ENCODE results near the gene SMARCA2.

SMARCA2 gene

DNA sequence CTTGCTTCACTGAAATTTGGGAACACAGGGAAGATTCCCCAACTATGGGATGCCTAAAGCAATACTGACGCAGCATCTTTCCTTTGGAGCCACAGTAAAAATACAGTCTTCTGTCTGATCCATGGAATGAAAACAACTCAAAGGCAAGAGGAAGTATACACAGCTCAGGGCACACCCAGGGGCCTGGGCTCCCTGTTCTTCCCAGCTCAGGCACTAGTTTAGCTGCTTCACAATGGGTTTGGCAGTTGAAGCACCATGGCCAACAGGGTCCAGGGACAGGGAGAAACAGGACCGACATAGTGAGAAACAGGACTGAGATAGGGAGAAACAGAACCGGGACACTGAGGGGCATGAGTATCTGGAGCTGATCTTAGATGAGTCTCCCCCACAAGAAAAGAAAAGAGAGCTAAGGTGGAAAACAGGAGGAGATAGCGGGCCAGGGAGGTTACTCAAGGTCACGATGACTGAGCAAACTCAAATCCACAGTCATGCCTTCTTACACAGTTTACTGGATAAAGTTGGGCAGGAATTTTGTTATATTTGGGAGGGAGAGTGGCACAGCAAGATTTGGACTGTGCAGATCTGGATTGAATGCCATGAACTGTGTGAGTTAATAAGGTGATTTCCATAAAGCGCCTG lies 198.8 kb downstream of the SMARCA2 start:
- TF ChIP-seq, protein P1, sequence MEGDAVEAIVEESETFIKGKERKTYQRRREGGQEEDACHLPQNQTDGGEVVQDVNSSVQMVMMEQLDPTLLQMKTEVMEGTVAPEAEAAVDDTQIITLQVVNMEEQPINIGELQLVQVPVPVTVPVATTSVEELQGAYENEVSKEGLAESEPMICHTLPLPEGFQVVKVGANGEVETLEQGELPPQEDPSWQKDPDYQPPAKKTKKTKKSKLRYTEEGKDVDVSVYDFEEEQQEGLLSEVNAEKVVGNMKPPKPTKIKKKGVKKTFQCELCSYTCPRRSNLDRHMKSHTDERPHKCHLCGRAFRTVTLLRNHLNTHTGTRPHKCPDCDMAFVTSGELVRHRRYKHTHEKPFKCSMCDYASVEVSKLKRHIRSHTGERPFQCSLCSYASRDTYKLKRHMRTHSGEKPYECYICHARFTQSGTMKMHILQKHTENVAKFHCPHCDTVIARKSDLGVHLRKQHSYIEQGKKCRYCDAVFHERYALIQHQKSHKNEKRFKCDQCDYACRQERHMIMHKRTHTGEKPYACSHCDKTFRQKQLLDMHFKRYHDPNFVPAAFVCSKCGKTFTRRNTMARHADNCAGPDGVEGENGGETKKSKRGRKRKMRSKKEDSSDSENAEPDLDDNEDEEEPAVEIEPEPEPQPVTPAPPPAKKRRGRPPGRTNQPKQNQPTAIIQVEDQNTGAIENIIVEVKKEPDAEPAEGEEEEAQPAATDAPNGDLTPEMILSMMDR (IDR thresholded peaks at IDR 0.05; ENCODE audit: insufficient read depth, low read length, poor library complexity, severe bottlenecking): no peak
- DNase-seq (ENCODE audit: extremely low read depth, insufficient read length): no peak
- Histone ChIP-seq H3K27me3 (replicated peaks; ENCODE audit: control insufficient read depth, insufficient read depth, low read length) (no peaks in the 10 kb centered on the region), H3K36me3 (ENCODE audit: control insufficient read depth, insufficient read depth, low read length) (no peaks in the 10 kb centered on the region), H3K4me3 (replicated peaks; ENCODE audit: low read depth, low read length) (no peak overlapping the region)

DNA sequence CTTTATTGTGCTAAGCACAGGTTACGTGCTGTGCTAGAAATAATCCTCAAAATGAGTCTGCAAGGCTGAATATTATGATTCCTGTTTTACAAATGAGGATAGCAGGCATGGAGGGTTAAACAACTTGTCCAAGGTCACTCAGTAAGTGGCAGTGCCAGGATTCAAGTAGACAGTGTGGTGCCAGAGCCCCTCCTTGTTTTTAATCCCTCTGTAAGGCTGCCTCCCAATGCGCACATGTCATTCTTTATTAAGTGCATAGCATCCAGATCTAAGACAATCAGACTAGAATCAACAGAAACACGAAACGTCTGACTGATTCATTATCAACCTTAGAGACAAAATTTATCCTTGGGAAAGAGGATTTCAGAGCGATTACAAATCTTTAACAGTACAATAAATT lies 199.6 kb downstream of the SMARCA2 start:
- H3K4me3 ChIP-seq (replicated peaks; ENCODE audit: low read depth, low read length): no peak overlapping the region
- H3K36me3 ChIP-seq (ENCODE audit: control insufficient read depth, insufficient read depth, low read length): no peaks in the 10 kb centered on the region
- no peak for DNase-seq (ENCODE audit: extremely low read depth, insufficient read length)
- no peaks in the 10 kb centered on the region for H3K27me3 ChIP-seq (replicated peaks; ENCODE audit: control insufficient read depth, insufficient read depth, low read length)
- TF ChIP-seq, protein P1 (IDR thresholded peaks at IDR 0.05; ENCODE audit: insufficient read depth, low read length, poor library complexity, severe bottlenecking): no peak

DNA sequence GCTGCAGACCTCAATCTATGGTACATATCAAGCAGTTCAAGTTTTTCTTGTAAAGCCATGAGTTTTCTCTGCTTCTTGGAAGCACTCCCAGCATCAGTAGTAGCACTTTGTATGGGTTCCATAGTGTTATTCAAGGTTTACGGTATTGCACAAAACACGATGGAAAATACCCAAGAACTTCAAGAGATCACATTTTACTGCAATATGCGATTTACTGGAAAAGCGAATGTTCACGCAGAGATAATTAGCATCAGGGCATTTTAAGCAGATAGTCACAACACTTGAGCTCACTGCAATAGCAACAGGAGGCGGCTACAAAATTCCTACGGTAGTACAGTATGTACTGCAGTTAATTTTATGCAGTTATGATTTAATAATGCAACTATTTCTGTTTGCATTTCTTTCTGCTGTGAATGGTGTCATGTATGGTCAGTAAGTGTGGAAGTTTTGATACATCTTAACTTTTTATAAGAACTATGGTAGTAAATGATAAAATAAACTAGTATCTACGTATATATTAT lies 200.8 kb downstream of the SMARCA2 start:
- H3K27me3 ChIP-seq (replicated peaks; ENCODE audit: control insufficient read depth, insufficient read depth, low read length): no peaks in the 10 kb centered on the region
- no peak overlapping the region for H3K4me3 ChIP-seq (replicated peaks; ENCODE audit: low read depth, low read length)
- DNase-seq (ENCODE audit: extremely low read depth, insufficient read length): no peak
- TF ChIP-seq, protein P1 (IDR thresholded peaks at IDR 0.05; ENCODE audit: insufficient read depth, low read length, poor library complexity, severe bottlenecking): no peak
- no peaks in the 10 kb centered on the region for H3K36me3 ChIP-seq (ENCODE audit: control insufficient read depth, insufficient read depth, low read length)

DNA sequence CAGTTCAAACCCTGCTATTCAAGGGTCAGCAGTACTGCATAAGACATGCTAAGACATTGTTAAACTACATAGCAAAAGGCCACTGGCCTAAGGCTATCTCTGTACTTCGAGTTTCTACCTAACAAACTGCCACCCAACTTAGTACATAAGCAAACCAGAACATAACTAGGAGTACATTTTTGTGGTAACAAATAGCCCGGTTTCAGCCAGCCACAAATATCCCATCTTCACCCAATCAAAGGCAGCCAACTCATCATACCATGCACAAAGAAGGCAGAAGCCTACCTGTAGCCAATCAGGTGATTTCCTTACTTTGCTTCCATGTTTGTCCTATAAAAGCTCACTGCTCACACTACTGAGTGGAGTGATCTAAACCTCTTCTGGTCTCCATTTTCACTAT lies 201.4 kb downstream of the SMARCA2 start:
- no peaks in the 10 kb centered on the region for H3K27me3 ChIP-seq (replicated peaks; ENCODE audit: control insufficient read depth, insufficient read depth, low read length)
- DNase-seq (ENCODE audit: extremely low read depth, insufficient read length): no peak
- TF ChIP-seq, protein P1 (IDR thresholded peaks at IDR 0.05; ENCODE audit: insufficient read depth, low read length, poor library complexity, severe bottlenecking): no peak
- no peak overlapping the region for H3K4me3 ChIP-seq (replicated peaks; ENCODE audit: low read depth, low read length)
- no peaks in the 10 kb centered on the region for H3K36me3 ChIP-seq (ENCODE audit: control insufficient read depth, insufficient read depth, low read length)

DNA sequence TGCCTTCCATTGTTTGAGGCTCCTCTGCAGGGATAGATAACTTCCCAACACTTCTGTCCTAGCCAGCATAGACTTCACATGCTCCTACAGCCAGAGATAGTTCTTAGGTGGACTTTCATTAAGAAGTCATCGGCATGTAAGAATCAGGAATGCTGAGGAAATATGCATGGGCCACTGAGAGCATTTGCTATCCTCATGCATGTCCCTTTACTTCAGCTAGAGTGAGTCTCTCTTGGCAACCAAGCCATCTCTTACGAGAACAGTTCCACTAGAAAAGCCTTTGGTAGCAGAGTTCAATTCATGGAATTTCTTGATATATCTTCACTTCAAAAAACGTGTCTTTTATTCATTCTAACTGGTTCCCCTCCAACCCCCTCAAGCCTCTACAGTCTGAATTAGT lies 202.4 kb downstream of the SMARCA2 start:
- no peak for DNase-seq (ENCODE audit: extremely low read depth, insufficient read length)
- no peak overlapping the region for H3K4me3 ChIP-seq (replicated peaks; ENCODE audit: low read depth, low read length)
- no peaks in the 10 kb centered on the region for H3K36me3 ChIP-seq (ENCODE audit: control insufficient read depth, insufficient read depth, low read length)
- TF ChIP-seq, protein P1 (IDR thresholded peaks at IDR 0.05; ENCODE audit: insufficient read depth, low read length, poor library complexity, severe bottlenecking): no peak
- no peaks in the 10 kb centered on the region for H3K27me3 ChIP-seq (replicated peaks; ENCODE audit: control insufficient read depth, insufficient read depth, low read length)

DNA sequence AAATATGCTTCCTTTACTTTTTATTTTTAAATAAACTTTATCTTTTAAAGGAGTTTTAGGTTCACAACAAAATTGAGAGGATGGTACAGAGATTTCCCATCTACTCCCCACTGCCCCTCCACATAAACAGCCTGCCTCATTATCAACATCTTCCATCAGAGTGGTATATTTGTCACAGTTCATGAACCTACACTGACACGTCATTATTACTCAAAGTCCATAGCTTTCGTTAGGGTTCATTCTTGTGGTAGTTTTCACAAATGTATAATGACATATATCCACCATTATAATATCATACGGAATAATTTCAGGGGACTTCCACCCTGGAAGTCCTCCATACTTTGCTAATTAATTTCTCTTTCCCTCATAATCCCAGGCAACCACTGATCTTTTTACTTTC lies 204.9 kb downstream of the SMARCA2 start:
- DNase-seq (ENCODE audit: extremely low read depth, insufficient read length): no peak
- H3K36me3 ChIP-seq (ENCODE audit: control insufficient read depth, insufficient read depth, low read length): no peaks in the 10 kb centered on the region
- TF ChIP-seq, protein P1 (IDR thresholded peaks at IDR 0.05; ENCODE audit: insufficient read depth, low read length, poor library complexity, severe bottlenecking): no peak
- H3K4me3 ChIP-seq (replicated peaks; ENCODE audit: low read depth, low read length): no peak overlapping the region
- no peaks in the 10 kb centered on the region for H3K27me3 ChIP-seq (replicated peaks; ENCODE audit: control insufficient read depth, insufficient read depth, low read length)
